ENCODE measurements around the gene PIGT. TPM values are rescaled to one million over a fixed set of nuclear protein-coding genes. Genes with fewer than 3 reads are reported as not detected.

Gene PIGT
- total RNA-seq, 1 experiment from 2014 or later: 73.9 TPM

Small RNA genes within 50 kb of the gene (microRNA-seq; reads per million reads assigned to microRNA genes)
- not detected for gene MIR6812 (ENCODE audit: borderline microRNAs expressed)

Other genes starting within 250 kb of the PIGT start
- gene PI3, start 241.2 kb upstream of the PIGT start, total RNA-seq (2021): not detected in 2 replicates
- 1.4 and 2.0 TPM in 2 replicates for gene SEMG1, start 209.1 kb upstream of the PIGT start, total RNA-seq (2021)
- not detected in 2 replicates for gene SEMG2, start 194.8 kb upstream of the PIGT start, total RNA-seq (2021)
- not detected in 2 replicates for gene SLPI, start 161.6 kb upstream of the PIGT start, total RNA-seq (2021)
- 0.28 TPM in 1 of 2 replicates, not detected in the other for gene RBPJL, start 109.3 kb upstream of the PIGT start, total RNA-seq (2021)
- 0.11 TPM in 1 of 2 replicates, not detected in the other for gene MATN4, start 107.8 kb upstream of the PIGT start, total RNA-seq (2021)
- 50.7 and 54.3 TPM in 2 replicates for gene SDC4, start 67.7 kb upstream of the PIGT start, total RNA-seq (2021)
- 18.6 and 21.0 TPM in 2 replicates for gene SYS1, start 53.0 kb upstream of the PIGT start, total RNA-seq (2021)
- gene TP53TG5, start 37.8 kb upstream of the PIGT start, total RNA-seq (2021): 0.59 TPM in 1 of 2 replicates, not detected in the other
- gene DBNDD2, start 7.9 kb upstream of the PIGT start, total RNA-seq (2021): 39.1 and 39.3 TPM in 2 replicates
- gene WFDC2, start 53.6 kb downstream of the PIGT start, total RNA-seq (2021): 57.1 and 59.6 TPM in 2 replicates
- not detected in 2 replicates for gene SPINT3, start 99.5 kb downstream of the PIGT start, total RNA-seq (2021)
- not detected in 2 replicates for gene WFDC6, start 123.3 kb downstream of the PIGT start, total RNA-seq (2021)
- gene EPPIN, start 131.3 kb downstream of the PIGT start, total RNA-seq (2021): not detected in 2 replicates
- gene WFDC8, start 163.1 kb downstream of the PIGT start, total RNA-seq (2021): not detected in 2 replicates
- gene WFDC10A, start 213.6 kb downstream of the PIGT start, total RNA-seq (2021): not detected in 2 replicates
- gene WFDC9, start 215.1 kb downstream of the PIGT start, total RNA-seq (2021): not detected in 2 replicates

Data from H9 (cell line).